GM12873 (cell line): ENCODE data around the gene SOS1.

Experiments
- TF ChIP-seq, protein P1 (sequence below): IDR thresholded peaks from 2 replicates; pipeline ENCODE4 v1.5.1; 2012; ENCODE audit warnings: low read depth, mild to moderate bottlenecking, moderate library complexity, low read length, control low read depth; ENCODE audit not compliant: insufficient read depth; ENCODE audit errors: missing control alignments

The SOS1 gene

DNA sequence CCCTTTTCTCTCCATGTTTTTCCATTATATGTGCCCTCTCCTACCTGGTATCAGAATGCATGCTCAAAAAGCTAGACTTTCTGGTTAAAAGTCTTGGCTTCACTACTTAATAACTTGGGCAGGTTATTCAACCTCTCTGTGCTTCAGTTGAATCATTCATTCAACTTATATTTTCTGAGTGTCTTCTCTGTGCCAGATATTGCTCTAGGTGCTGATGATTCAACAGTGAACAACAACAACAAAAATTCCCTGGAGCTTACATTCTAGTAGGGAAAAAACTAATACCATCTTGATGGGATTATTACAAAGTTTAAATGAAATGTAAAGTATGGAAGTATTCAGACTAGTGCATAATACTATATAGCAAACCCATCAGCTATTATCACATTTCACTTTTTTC is 55.2 kb downstream of the SOS1 start:
- TF ChIP-seq, protein P1, sequence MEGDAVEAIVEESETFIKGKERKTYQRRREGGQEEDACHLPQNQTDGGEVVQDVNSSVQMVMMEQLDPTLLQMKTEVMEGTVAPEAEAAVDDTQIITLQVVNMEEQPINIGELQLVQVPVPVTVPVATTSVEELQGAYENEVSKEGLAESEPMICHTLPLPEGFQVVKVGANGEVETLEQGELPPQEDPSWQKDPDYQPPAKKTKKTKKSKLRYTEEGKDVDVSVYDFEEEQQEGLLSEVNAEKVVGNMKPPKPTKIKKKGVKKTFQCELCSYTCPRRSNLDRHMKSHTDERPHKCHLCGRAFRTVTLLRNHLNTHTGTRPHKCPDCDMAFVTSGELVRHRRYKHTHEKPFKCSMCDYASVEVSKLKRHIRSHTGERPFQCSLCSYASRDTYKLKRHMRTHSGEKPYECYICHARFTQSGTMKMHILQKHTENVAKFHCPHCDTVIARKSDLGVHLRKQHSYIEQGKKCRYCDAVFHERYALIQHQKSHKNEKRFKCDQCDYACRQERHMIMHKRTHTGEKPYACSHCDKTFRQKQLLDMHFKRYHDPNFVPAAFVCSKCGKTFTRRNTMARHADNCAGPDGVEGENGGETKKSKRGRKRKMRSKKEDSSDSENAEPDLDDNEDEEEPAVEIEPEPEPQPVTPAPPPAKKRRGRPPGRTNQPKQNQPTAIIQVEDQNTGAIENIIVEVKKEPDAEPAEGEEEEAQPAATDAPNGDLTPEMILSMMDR: no peak

DNA sequence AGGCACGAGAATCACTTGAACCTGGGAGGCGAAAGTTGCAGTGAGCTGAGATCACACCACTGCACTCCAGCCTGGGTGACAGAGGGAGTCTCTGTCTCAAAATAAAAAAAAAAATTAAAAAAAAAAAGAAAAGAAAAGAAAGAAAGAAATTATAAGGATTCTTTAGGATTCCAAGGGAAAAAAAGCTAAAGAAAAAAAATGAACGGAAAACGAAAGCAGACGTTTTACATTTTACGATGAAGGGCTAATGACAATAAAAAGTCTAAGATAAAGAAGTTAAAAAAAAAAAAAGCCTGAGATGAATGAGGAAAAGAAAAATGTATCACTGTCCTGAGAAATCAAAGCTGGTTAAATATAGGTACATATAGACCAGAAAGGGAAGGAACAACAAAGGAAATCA is 58.5 kb downstream of the SOS1 start:
- TF ChIP-seq, protein P1: no peak

DNA sequence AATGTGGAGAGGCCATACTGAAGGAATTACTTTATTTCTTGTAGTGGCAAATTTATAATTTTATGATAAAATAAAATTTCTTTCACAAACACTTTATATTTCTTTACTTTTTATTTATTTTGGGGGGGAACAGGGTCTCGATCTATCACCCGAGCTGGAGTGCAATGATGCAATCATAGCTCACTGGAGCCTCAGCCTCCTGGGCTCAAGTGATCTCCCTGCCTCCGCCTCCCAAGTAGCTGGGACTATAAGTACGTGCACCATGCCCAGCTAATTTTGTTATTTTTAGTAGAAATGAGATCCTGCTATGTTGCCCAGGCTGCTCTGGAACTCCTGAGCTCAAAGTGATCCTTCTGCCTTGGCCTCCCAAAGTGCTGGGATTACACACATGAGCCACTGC is 59.6 kb downstream of the SOS1 start:
- TF ChIP-seq, protein P1: no peak

DNA sequence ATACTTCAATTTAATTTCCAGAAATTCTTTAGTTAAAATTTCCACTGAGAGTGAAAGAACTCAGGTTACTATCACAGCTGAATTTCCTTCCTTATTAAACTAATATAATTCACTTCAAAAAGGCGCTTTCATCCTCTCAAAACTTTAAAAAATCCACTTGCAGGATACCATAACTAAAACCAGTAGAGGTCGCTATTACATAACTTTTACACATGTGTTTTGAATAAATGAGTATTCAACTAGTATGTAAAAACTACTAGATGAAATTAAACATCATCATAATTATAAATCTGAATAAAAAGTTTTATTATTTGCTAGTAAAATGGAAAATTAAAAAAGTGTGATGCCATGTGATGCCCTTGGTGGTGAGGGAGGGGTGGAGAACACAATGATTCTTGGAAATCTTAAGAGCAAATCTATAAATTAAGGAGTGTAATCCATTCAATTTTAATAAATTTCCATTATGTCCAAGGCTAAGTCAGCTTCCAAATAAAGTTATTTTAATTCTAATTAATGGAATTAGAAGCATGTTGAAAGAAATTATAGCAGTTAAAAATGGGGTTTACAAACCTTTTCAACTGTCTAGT is 61.4 kb downstream of the SOS1 start:
- TF ChIP-seq, protein P1: peak; percentile 29

DNA sequence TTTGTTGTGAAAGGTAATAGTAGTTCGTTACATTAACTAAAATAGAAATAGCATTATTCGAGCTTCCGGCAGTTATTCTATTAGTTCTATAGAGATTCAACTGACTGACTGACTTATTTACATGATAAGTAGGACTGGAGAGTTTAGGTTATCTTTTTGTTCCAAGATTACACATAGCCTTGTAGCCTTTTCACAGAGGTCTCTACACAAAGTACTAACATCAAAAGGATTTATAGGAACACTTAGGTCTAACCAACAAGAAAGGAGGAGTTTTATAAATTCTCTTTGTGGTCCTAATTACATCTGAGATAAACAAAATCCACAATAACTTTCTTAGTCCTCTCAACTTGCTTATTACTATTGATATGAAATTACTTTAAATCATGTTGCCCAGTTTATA is 62.8 kb downstream of the SOS1 start:
- TF ChIP-seq, protein P1: no peak

DNA sequence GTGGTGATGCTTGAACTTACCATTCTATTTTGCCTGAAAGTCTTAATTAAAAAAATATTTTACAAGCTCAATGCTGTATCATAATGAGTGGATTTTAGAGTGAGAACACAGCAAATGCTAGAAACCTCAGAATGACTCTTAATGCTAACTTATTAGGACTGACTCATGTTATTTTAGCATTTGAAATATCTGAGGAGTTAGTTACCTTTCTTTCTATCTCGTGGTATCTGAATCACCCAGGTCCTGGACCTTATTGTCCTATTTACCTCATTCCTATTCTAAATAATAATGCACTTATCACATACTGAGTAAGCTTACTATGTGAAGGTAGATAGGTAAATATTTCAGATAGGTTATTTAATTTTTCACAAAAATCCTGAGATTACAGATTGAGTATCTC is 70.7 kb downstream of the SOS1 start:
- TF ChIP-seq, protein P1: no peak

DNA sequence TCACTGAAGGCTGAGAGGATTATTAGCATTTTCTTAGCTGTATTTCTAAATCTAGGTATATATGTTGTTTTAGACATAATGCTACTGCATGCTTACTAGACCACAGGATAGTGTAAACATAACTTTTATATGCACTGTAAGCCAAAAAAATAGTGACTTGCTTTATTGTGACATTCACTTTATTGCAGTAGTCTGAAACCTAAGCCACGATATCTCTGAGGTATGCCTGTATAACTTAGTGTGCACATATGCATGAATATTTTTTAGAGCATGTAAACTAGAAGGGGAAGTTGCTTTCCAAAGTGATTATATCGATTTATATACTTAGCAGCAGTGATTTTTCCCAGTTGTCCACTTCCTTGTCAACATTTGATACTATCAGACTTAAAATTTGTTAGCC is 81.8 kb downstream of the SOS1 start:
- TF ChIP-seq, protein P1: no peak
